Activated T-helper 17 cell treated with anti-CD3 and anti-CD28 coated beads, Interleukin-2, amount 50 U/mL, for 72 hours (primary cell): Measurements from ENCODE around the gene ARID3C. TPM values are rescaled to one million over a fixed set of nuclear protein-coding genes. Genes with fewer than 3 reads are reported as not detected.

ENCODE experiments used
- ATAC-seq: fragments of 150-1000 bp; cut with Tn5 transposase; replicated peaks from 2 replicates; pipeline ENCODE4 v1.10.0; 2021; ENCODE audit warnings: mild to moderate bottlenecking, moderate library complexity
- H3K27ac Mint-ChIP-seq: one replicate; pipeline ENCODE4 v1.8.0; 2022; ENCODE audit warnings: mixed read lengths
- H3K27me3 Mint-ChIP-seq: one replicate; pipeline ENCODE4 v1.8.0; 2022; ENCODE audit warnings: mixed read lengths
- H3K36me3 Mint-ChIP-seq: one replicate; pipeline ENCODE4 v1.8.0; 2022; ENCODE audit warnings: low read depth, mild to moderate bottlenecking, mixed read lengths
- H3K4me1 Mint-ChIP-seq: one replicate; pipeline ENCODE4 v1.8.0; 2022; ENCODE audit warnings: mixed read lengths
- H3K4me3 Mint-ChIP-seq: one replicate; pipeline ENCODE4 v1.8.0; 2022; ENCODE audit warnings: mild to moderate bottlenecking, mixed read lengths
- H3K9me3 Mint-ChIP-seq: one replicate; pipeline ENCODE4 v1.8.0; 2022; ENCODE audit warnings: mixed read lengths
- total RNA-seq, 2 donors: library from RNA; stranded (reverse); gene quantifications; one replicate each; pipeline ENCODE4 v1.2.3, GENCODE V29; 2022

The ARID3C gene
- total RNA-seq, 2 donors from 2014 or later = 0.17 to 0.42 TPM

DNA sequence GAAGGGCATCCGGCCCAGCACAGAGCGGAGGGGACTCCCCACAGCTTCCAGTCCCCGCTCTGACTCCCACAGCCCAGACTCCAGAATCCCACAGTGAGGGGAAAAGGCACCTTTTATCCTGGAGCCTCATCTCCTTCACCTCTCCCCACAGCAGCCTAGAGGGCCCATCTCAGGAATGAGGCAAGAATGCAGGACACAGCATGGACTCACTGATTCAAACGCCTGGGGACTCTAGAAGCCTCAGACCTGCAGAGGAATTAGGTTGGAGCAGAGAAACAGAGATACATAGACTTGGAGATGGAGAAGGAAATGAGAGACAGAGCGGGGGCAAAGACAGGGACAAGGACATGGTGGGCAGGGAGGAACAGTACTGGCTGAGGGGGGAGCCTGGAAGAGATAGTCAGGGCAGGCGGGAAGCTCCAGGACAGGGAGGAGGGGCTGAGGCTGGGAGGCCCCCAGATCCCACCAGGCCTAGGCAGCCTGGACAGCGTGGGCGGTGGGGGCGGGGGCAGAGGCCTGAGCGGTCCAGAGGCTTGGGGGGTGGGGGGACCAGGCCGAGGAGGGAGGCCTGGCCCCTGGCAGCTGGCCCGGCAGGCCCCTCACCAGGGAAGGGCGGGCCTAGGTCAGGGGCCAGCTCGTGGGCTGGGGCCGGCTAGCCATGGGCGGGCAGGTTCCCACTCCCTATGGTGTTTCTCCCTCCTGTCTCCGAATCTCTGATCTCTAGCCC is 55.1 kb downstream of the ARID3C start:
- Mint-ChIP-seq H3K4me3 (no peak overlapping the region), H3K36me3 (no peaks in the 10 kb centered on the region), H3K9me3 (no peaks in the 10 kb centered on the region), H3K27me3 (peaks cover 44% of the 10 kb centered on the region), H3K27ac (no peak overlapping the region), H3K4me1 (peaks cover 13% of the 10 kb centered on the region)
- no peak for ATAC-seq

DNA sequence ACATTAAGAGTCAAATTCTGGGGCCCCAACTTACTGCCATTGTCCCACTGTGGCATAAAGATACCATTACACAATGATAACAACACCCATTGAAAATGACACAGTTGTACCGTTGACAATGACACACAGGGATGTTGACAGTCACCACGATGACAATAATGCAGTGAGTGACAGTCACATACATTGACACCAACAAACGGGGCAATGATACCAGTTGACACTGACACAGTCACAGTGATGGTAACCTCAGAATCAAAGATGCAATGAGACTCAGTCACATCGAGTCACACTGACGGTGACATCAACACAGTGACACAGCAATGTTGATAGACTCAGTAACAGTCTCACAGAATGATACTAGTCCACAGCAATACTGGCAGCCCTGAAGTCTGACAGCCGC is 56.2 kb downstream of the ARID3C start:
- Mint-ChIP-seq H3K27ac (no peak overlapping the region), H3K27me3 (peaks cover 46% of the 10 kb centered on the region), H3K36me3 (no peaks in the 10 kb centered on the region), H3K4me3 (no peak overlapping the region), H3K4me1 (peaks cover 13% of the 10 kb centered on the region), H3K9me3 (no peaks in the 10 kb centered on the region)
- peak; percentile 65 for ATAC-seq

DNA sequence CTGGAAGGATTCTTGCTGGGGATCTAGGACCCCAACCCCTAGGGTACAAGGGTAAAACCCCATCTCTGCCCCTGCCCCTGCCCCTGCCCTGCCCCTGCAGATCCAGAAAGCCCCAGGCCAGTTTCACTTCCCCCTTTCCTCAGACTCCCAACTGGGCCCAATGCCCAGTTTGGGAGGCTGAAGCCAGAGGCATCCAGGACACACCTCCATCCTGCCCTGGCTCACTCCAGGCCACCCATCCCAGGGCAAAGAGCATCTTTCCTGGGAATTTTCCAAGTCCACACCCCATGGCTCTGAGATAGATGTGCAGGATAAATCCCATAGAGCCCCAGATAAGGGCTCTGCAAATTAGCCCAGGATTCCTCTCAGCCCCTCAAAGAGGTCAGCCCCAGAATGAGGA is 56.8 kb downstream of the ARID3C start:
- H3K36me3 Mint-ChIP-seq = no peaks in the 10 kb centered on the region
- H3K27ac Mint-ChIP-seq = no peak overlapping the region
- H3K4me3 Mint-ChIP-seq = no peak overlapping the region
- H3K9me3 Mint-ChIP-seq = no peaks in the 10 kb centered on the region
- no peak for ATAC-seq
- peaks cover 7% of the 10 kb centered on the region for H3K4me1 Mint-ChIP-seq
- peaks cover 45% of the 10 kb centered on the region for H3K27me3 Mint-ChIP-seq

DNA sequence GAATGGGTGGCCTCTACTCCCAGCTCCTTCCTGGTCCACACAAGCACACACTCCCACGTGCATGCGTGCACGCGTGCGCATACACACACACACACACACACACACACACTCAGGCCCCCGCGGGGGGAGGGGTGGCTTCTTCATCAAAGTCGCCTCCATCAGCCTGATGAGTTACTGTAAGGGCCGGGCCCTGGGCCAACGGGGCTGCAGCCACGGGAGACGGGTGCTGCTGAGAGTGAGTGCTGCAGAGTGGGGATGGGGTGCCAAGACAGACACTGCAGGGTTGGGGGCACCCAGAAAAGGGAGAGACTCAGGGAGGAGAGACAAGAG is 57.4 kb downstream of the ARID3C start:
- Mint-ChIP-seq H3K36me3 (no peaks in the 10 kb centered on the region), H3K9me3 (no peaks in the 10 kb centered on the region), H3K27me3 (peaks cover 45% of the 10 kb centered on the region), H3K27ac (no peak overlapping the region), H3K4me3 (no peak overlapping the region), H3K4me1 (peaks cover 7% of the 10 kb centered on the region)
- ATAC-seq = no peak

Other genes starting within 250 kb of the ARID3C start
- gene FAM219A, start 170.5 kb downstream of the ARID3C start, total RNA-seq = 10 to 100 TPM; 12.5 to 12.9 TPM
- gene DNAI1, start 170.3 kb downstream of the ARID3C start, total RNA-seq = not detected
- gene ENHO, start 106.1 kb downstream of the ARID3C start, total RNA-seq = not detected
- not detected for gene CNTFR, start 39.3 kb downstream of the ARID3C start, total RNA-seq
- gene RPP25L, start 17.0 kb downstream of the ARID3C start, total RNA-seq = 10 to 100 TPM; 21.3 to 25.8 TPM
- gene DCTN3, start 8.6 kb downstream of the ARID3C start, total RNA-seq = 10 to 100 TPM; 78.4 to 96.4 TPM
- 10 to 100 TPM; 42.6 to 75.3 TPM for gene SIGMAR1, start 8.7 kb upstream of the ARID3C start, total RNA-seq
- 10 to 100 TPM; 48.3 to 66.7 TPM for gene GALT, start 17.6 kb upstream of the ARID3C start, total RNA-seq
- 10 to 100 TPM; 30.4 to 48.9 TPM for gene IL11RA, start 23.1 kb upstream of the ARID3C start, total RNA-seq
- gene CCL27, start 33.6 kb upstream of the ARID3C start, total RNA-seq = 1 to 10 TPM in 1 of 2 donors, under 1 TPM in 1; 0.78 to 1.6 TPM
- gene CCL19, start 62.2 kb upstream of the ARID3C start, total RNA-seq = not detected
- not detected for gene CCL21, start 81.1 kb upstream of the ARID3C start, total RNA-seq